CD8-positive, alpha-beta memory T cell (primary cell): ENCODE results near the gene MED7. TPM values are rescaled to one million over a fixed set of nuclear protein-coding genes. Genes with fewer than 3 reads are reported as not detected.
"Not testable (repeated sequence)": the region's sequence is repeated elsewhere in the genome, so short reads cannot be mapped to it uniquely, and the experiment has no call there.

Experiments used
- CTCF ChIA-PET: fragments of 350-600 bp; sonication (Branson Sonifier 250); formaldehyde crosslinking; loops from one replicate; lab custom pipeline; 2021; ENCODE audit warnings: antibody characterized with exemption; lab: Charles Lee
- POLR2A ChIA-PET: fragments of 350-600 bp; sonication (Branson Sonifier 250); formaldehyde crosslinking; loops from one replicate; lab custom pipeline; 2021; ENCODE audit warnings: antibody characterized with exemption; lab: Charles Lee
- DNase-seq, 5 donors: peaks; one replicate each; pipeline versions ENCODE4 v3.0.0 to v3.0.0-alpha.2; 2020 to 2022; ENCODE audit warnings: mixed read lengths in 1 of 5
- H3K27ac ChIP-seq: one replicate; pipeline ENCODE4 v1.7.0; 2013; ENCODE audit warnings: low read depth, mild to moderate bottlenecking, low read length, moderate library complexity
- H3K27me3 ChIP-seq: 2 replicates; pipeline ENCODE4 v1.7.0; 2013; ENCODE audit warnings: low read length, mild to moderate bottlenecking; ENCODE audit not compliant: insufficient read depth, poor library complexity, severe bottlenecking
- H3K36me3 ChIP-seq: 2 replicates; pipeline ENCODE4 v1.7.0; 2013; ENCODE audit warnings: mild to moderate bottlenecking, low read length, moderate library complexity; ENCODE audit not compliant: insufficient read depth
- H3K4me1 ChIP-seq: 2 replicates; pipeline ENCODE4 v1.7.0; 2013; ENCODE audit warnings: mild to moderate bottlenecking, low read length, moderate library complexity; ENCODE audit not compliant: insufficient read depth
- H3K4me3 ChIP-seq: 2 replicates; pipeline ENCODE4 v1.7.0; 2013; ENCODE audit warnings: mild to moderate bottlenecking, low read length
- H3K9me3 ChIP-seq: 2 replicates; pipeline ENCODE4 v1.7.0; 2013; ENCODE audit warnings: mild to moderate bottlenecking, low read length
- H3K27ac Mint-ChIP-seq, 8 donors: one replicate each; pipeline ENCODE4 v1.8.0; 2020 to 2021; ENCODE audit warnings: mixed read lengths in 8 of 8, mild to moderate bottlenecking in 6 of 8, inconsistent platforms in 3 of 8, moderate library complexity in 3 of 8
- H3K27me3 Mint-ChIP-seq, 2 donors: one replicate each; pipeline ENCODE4 v1.8.0; 2020 to 2021; ENCODE audit warnings: mixed read lengths in 2 of 2, mild to moderate bottlenecking in 1 of 2, moderate library complexity in 1 of 2
- H3K36me3 Mint-ChIP-seq, 3 donors: one replicate each; pipeline ENCODE4 v1.8.0; 2020 to 2021; ENCODE audit warnings: mixed read lengths in 3 of 3, inconsistent platforms in 1 of 3, mild to moderate bottlenecking in 1 of 3
- H3K4me1 Mint-ChIP-seq, 3 donors: one replicate each; pipeline ENCODE4 v1.8.0; 2020 to 2021; ENCODE audit warnings: mixed read lengths in 3 of 3, inconsistent platforms in 1 of 3, mild to moderate bottlenecking in 1 of 3
- H3K4me3 Mint-ChIP-seq, 7 donors: one replicate each; pipeline ENCODE4 v1.8.0; 2020 to 2021; ENCODE audit warnings: mixed read lengths in 7 of 7, mild to moderate bottlenecking in 6 of 7, moderate library complexity in 4 of 7, inconsistent platforms in 2 of 7
- H3K9me3 Mint-ChIP-seq, 5 donors: one replicate each; pipeline ENCODE4 v1.8.0; 2020 to 2022; ENCODE audit warnings: mixed read lengths in 5 of 5, mild to moderate bottlenecking in 3 of 5, moderate library complexity in 2 of 5, inconsistent platforms in 1 of 5
- polyA plus RNA-seq: library from polyadenylated mRNA; unstranded; fragments of 300-500 nt; fragmentation: Illumina TruSeq; gene quantifications from one replicate; pipeline ENCODE4 v1.2.3, GENCODE V29; 2021
- total RNA-seq, 2 experiments: library from RNA; stranded (reverse); gene quantifications; one replicate each; pipeline ENCODE4 v1.2.3, GENCODE V29; 2021

The MED7 gene, protein sequence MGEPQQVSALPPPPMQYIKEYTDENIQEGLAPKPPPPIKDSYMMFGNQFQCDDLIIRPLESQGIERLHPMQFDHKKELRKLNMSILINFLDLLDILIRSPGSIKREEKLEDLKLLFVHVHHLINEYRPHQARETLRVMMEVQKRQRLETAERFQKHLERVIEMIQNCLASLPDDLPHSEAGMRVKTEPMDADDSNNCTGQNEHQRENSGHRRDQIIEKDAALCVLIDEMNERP
- total RNA-seq, result 10 to 100 TPM; 12.6 to 14.7 TPM
- 15.7 TPM for polyA plus RNA-seq

DNA sequence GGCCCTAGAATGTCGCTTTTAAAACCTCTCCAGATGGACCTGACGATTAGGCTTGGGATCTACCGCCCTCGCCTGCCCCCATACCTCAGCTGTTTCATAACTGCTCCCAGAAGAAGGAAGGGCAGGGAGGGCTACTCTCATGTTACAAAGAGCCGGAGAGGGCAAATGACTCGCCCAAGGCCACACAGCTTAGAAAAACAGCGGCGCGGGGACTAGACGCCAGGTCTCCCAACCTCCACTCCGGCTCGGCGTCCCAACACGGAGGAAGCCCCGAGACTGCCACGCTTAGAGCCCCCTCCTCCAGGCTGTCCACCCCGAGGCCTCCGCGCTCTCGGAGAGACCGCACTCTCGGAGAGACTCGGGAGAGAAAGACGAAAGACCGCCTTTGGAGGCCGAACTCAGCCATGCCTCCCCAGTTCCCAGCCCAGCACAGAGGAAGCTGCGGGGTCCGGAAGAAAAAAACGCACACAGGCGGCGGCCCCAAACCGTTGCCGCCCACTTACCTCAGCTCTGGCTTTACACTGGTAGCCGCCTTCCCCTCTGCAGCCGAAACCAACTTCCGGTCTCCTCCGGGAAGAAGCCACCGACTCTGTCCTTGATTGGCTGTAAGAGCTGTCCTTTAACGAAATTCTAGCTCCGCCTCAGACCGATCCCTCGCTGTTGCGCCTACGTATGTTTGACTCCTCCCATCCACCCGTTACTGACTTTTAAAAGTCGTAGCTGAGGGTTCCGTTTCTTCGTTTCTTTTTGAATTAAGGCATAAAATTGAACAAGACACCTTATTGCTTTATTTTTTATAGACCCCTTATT is at the start of gene MED7:
TSS of gene MED7 (minus strand) at position 549 of the 810 bp plus-strand sequence. CDS start 3,434 bp downstream, outside the sequence.
- H3K27me3 Mint-ChIP-seq, result no peaks in the 10 kb centered on the region
- H3K4me1 Mint-ChIP-seq, result peaks cover 32 to 54% (median 49%) of the 10 kb centered on the region in 3 donors
- peak within 1 kb of the TSS; percentile 93 to 100 (median 98) for H3K27ac Mint-ChIP-seq
- peak; percentile 85 to 97 (median 95) for DNase-seq
- Histone ChIP-seq H3K4me1 (peaks cover 23% of the 10 kb centered on the region), H3K27me3 (no peaks in the 10 kb centered on the region), H3K9me3 (no peaks in the 10 kb centered on the region), H3K4me3 (peak within 1 kb of the TSS; percentile 84), H3K27ac (peak within 1 kb of the TSS; percentile 92), H3K36me3 (peaks cover 12% of the 10 kb centered on the region)
- peaks cover 0 to 37% (median 2%) of the 10 kb centered on the region in 3 donors for H3K36me3 Mint-ChIP-seq
- POLR2A ChIA-PET, result interaction anchor here (0.6 to 2.4 kb wide), 34 partner anchors 10 to 227 kb away, joined by 3 to 25 read pairs (median 4); partner anchors contain the start of genes CYFIP2, HAVCR2 and ITK
- CTCF ChIA-PET, result interaction anchor here (1.0 to 2.0 kb wide), 13 partner anchors 8 to 600 kb away, joined by 3 to 11 read pairs (median 3); partner anchors contain the start of gene THG1L
- H3K9me3 Mint-ChIP-seq, result no peaks in the 10 kb centered on the region
- peak within 1 kb of the TSS; percentile 89 to 100 (median 97) for H3K4me3 Mint-ChIP-seq

DNA sequence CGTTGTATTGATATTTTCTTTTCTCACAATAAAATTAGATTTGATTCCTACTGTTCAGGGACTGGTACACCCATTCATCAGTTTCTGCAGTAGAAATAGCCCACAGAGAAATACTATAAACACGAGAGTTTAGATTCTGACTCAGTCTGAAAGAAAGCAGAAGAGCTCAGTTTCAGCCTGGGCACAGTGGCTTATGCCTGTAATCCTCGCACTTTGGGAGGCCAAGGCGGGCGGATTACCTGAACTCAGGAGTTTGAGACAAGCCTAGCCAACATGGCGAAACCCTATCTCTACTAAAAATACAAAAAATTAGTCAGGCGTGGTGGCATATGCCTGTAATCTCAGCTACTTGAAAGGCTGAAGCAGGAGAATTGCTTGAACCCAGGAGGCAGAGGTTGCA is 46.6 kb upstream of the MED7 start:
- Histone ChIP-seq H3K27me3 (no peaks in the 10 kb centered on the region), H3K9me3 (no peaks in the 10 kb centered on the region), H3K36me3 (peaks cover 16% of the 10 kb centered on the region), H3K4me3 (peak overlapping the region; percentile 44), H3K4me1 (peaks cover 88% of the 10 kb centered on the region), H3K27ac (no peak overlapping the region)
- H3K27me3 Mint-ChIP-seq, result no peaks in the 10 kb centered on the region
- peak overlapping the region; percentile 84 to 100 (median 97) for H3K4me3 Mint-ChIP-seq
- ChIA-PET CTCF (interaction anchor here (1.1 to 8.1 kb wide), 10 partner anchors 9 to 40 kb away, joined by 4 to 46 read pairs (median 4); partner anchors contain the start of gene ITK), POLR2A (interaction anchor here (0.7 to 9.1 kb wide), 13 partner anchors 8 to 90 kb away, joined by 3 to 66 read pairs (median 5); partner anchors contain the start of genes ITK and MED7)
- peaks cover 86 to 96% (median 92%) of the 10 kb centered on the region in 3 donors for H3K4me1 Mint-ChIP-seq
- H3K36me3 Mint-ChIP-seq, result peaks cover 20 to 81% (median 43%) of the 10 kb centered on the region in 3 donors
- H3K27ac Mint-ChIP-seq, result peak overlapping the region; percentile 79 to 97 (median 92)
- peaks cover 0 to 4% (median 0%) of the 10 kb centered on the region in 5 donors for H3K9me3 Mint-ChIP-seq
- no peak for DNase-seq

DNA sequence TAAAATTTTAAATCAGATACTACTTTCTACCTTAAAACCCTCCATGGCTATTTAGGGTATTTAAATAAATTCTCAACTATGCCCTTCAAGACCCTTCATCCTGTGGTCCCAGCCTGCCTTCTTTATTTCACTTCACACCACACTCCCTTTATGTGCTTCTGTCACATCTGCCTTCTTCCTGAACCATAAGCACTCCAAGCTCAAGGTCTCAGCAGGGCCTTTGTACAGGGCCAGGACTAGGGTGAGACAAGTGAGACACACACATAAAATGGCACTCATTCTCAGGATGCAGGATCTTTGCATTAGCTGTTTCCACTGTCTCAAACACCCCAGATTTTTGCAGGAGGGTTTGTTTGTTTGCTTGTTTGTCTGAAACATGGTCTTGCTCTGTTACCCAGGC is 45.6 kb upstream of the MED7 start:
- Histone ChIP-seq H3K27me3 (no peaks in the 10 kb centered on the region), H3K4me3 (peak overlapping the region; percentile 44), H3K9me3 (no peaks in the 10 kb centered on the region), H3K4me1 (peaks cover 80% of the 10 kb centered on the region), H3K27ac (no peak overlapping the region), H3K36me3 (peaks cover 25% of the 10 kb centered on the region)
- Mint-ChIP-seq H3K4me3 (peak overlapping the region; percentile 84 to 100 (median 97)), H3K27me3 (no peaks in the 10 kb centered on the region), H3K27ac (peak overlapping the region; percentile 79 to 97 (median 92)), H3K36me3 (peaks cover 29 to 82% (median 53%) of the 10 kb centered on the region in 3 donors), H3K9me3 (peaks cover 0 to 4% (median 0%) of the 10 kb centered on the region in 5 donors), H3K4me1 (peaks cover 83 to 96% (median 84%) of the 10 kb centered on the region in 3 donors)
- DNase-seq, result no peak
- ChIA-PET CTCF (interaction anchor here (0.9 to 8.1 kb wide), 6 partner anchors 8 to 119 kb away, joined by 3 to 46 read pairs (median 4); partner anchors contain the start of gene ITK), POLR2A (interaction anchor here (0.6 to 3.8 kb wide), 9 partner anchors 9 to 91 kb away, joined by 4 to 27 read pairs (median 4); partner anchors contain the start of gene MED7)

DNA sequence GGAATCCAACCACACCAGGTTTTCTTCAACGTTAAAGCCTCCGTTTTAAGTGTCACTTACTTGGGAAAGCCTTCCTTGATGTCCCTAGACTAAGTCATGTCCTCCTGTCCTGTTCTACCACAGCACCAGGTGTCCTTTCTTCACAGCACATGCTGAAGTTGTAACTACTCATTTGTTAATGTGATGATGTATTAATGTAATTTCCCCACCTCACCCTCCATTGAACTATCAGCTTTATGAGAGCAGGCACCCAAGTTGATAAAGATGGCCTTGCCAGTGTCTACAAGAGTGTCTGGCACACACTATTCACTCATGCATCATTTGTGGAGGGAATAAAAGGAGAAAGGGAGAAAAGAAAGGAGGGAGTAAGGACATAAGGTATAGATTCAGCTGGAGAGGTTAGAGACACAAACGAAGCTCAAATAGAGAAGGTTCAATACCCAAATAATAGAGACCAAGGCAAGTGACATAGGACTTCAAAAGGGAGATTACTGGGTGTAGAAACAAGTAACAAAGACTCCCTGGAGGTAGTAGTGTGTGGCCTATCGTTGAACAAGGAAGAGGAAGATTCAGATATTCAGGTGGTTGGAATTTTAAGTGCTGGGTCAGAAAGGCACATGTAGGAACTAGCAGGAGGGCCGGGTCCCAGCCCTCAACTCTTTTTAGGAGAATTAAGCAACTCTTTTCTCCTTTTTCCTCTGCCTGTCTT is 44.5 kb upstream of the MED7 start:
- peak overlapping the region; percentile 84 to 100 (median 97) for H3K4me3 Mint-ChIP-seq
- H3K4me1 Mint-ChIP-seq, result peaks cover 73 to 86% (median 77%) of the 10 kb centered on the region in 3 donors
- H3K36me3 Mint-ChIP-seq, result peaks cover 32 to 84% (median 50%) of the 10 kb centered on the region in 3 donors
- H3K4me1 ChIP-seq, result peaks cover 69% of the 10 kb centered on the region
- ChIA-PET CTCF (interaction anchor here (0.7 to 8.1 kb wide), 7 partner anchors 16 to 120 kb away, joined by 3 to 46 read pairs (median 3); no protein-coding TSS in a partner anchor), POLR2A (interaction anchor here (0.7 to 1.7 kb wide), 8 partner anchors 8 to 32 kb away, joined by 3 to 7 read pairs (median 4); no protein-coding TSS in a partner anchor)
- no peaks in the 10 kb centered on the region for H3K27me3 ChIP-seq
- H3K4me3 ChIP-seq, result peak overlapping the region; percentile 44
- H3K27ac ChIP-seq, result peak overlapping the region; percentile 3
- H3K36me3 ChIP-seq, result peaks cover 27% of the 10 kb centered on the region
- H3K27ac Mint-ChIP-seq, result peak overlapping the region; percentile 82 to 97 (median 92)
- no peaks in the 10 kb centered on the region for H3K27me3 Mint-ChIP-seq
- no peak for DNase-seq
- H3K9me3 Mint-ChIP-seq, result peaks cover 0 to 2% (median 0%) of the 10 kb centered on the region in 5 donors
- H3K9me3 ChIP-seq, result no peaks in the 10 kb centered on the region

DNA sequence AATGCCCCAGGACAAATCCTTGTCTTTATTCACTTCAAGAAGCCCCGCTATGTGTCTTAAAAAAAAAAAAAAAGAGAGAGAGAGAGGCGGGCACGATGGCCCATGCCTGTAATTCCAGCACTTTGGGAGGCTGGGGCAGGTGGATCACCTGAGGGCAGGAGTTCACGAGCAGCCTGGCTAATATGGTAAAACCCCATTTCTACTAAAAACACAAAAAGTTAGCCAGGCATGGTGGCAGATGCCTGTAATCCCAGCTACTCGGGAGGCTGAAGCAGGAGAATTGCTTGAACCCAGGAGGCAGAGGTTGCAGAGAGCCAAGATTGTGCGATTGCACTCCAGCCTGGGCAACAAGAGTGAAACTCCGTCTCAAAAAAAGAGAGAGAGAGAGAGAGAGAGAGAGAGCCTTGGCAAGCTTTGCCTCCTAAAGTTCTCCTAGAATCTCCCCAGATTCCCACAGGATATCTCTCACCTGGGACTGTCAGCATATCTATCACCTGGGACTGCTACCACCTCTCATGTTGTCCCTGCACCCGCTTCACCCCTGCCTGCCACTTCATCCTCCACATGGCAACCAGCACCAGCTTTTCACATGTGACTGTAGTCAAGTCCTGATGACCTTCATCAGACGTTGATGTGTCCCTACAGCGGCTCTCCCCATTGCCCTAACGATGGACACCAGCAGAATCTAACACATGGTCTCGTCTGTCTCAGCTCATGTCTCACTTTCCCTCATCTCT is 43.8 kb upstream of the MED7 start:
- H3K36me3 ChIP-seq, result peaks cover 27% of the 10 kb centered on the region
- H3K27me3 ChIP-seq, result no peaks in the 10 kb centered on the region
- H3K4me3 Mint-ChIP-seq, result peak overlapping the region; percentile 84 to 100 (median 97)
- DNase-seq, result no peak
- peaks cover 34 to 85% (median 49%) of the 10 kb centered on the region in 3 donors for H3K36me3 Mint-ChIP-seq
- ChIA-PET CTCF (interaction anchor here (0.7 to 8.1 kb wide), 3 partner anchors 17 to 43 kb away, joined by 3 to 46 read pairs (median 3); no protein-coding TSS in a partner anchor), POLR2A (interaction anchor here (1.0 to 1.7 kb wide), 5 partner anchors 10 to 31 kb away, joined by 3 to 7 read pairs (median 3); no protein-coding TSS in a partner anchor)
- peak overlapping the region; percentile 82 to 97 (median 92) for H3K27ac Mint-ChIP-seq
- H3K9me3 Mint-ChIP-seq, result no peaks in the 10 kb centered on the region
- H3K9me3 ChIP-seq, result no peaks in the 10 kb centered on the region
- H3K27ac ChIP-seq, result no peak overlapping the region
- H3K4me3 ChIP-seq, result peak overlapping the region; percentile 44
- no peaks in the 10 kb centered on the region for H3K27me3 Mint-ChIP-seq
- H3K4me1 Mint-ChIP-seq, result peaks cover 66 to 79% (median 71%) of the 10 kb centered on the region in 3 donors
- H3K4me1 ChIP-seq, result peaks cover 63% of the 10 kb centered on the region

DNA sequence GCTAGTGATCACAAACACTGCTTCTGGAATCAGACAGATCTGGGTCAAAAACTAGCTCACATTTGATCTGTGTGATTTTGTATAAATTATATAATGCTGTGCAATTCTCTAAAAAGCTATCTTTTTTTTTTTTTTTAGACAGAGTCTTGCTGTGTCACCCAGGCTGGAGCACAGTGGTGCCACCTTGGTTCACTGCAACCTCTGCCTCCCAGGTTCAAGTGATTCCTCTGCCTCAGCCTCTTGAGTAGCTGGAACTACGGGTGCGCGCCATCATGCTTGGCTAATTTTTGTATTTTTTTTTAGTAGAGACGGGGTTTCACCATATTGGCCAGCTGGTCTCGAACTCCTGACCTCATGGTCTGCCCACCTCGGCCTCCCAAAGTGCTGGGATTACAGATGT is 42.5 kb upstream of the MED7 start:
- peak overlapping the region; percentile 79 for H3K4me3 ChIP-seq
- H3K27me3 ChIP-seq, H3K9me3 Mint-ChIP-seq, DNase-seq, H3K9me3 ChIP-seq, H3K27ac ChIP-seq, H3K27me3 Mint-ChIP-seq: not testable (repeated sequence)
- peaks cover 34 to 84% (median 46%) of the 10 kb centered on the region in 3 donors for H3K36me3 Mint-ChIP-seq
- H3K27ac Mint-ChIP-seq, result peak overlapping the region; percentile 51 to 97 (median 90)
- H3K4me1 ChIP-seq, result peaks cover 59% of the 10 kb centered on the region
- peaks cover 27% of the 10 kb centered on the region for H3K36me3 ChIP-seq
- POLR2A ChIA-PET, result interaction anchor here (0.6 to 1.2 kb wide), 5 partner anchors 9 to 41 kb away, joined by 3 to 8 read pairs (median 4); no protein-coding TSS in a partner anchor
- peak overlapping the region; percentile 84 to 100 (median 97) for H3K4me3 Mint-ChIP-seq
- CTCF ChIA-PET, result interaction anchor here (0.9 to 8.1 kb wide), 6 partner anchors 9 to 42 kb away, joined by 3 to 46 read pairs (median 4); partner anchors contain the start of gene MED7
- peaks cover 59 to 72% (median 68%) of the 10 kb centered on the region in 3 donors for H3K4me1 Mint-ChIP-seq
